GM19035 (cell line): Measurements from ENCODE around the gene NLRP3.

Experiments
- ATAC-seq: cut with Tn5 transposase; IDR thresholded peaks from one replicate; pipeline ENCODE4 v1.9.1; 2021; ENCODE audit not compliant: unreplicated experiment

The NLRP3 gene

DNA sequence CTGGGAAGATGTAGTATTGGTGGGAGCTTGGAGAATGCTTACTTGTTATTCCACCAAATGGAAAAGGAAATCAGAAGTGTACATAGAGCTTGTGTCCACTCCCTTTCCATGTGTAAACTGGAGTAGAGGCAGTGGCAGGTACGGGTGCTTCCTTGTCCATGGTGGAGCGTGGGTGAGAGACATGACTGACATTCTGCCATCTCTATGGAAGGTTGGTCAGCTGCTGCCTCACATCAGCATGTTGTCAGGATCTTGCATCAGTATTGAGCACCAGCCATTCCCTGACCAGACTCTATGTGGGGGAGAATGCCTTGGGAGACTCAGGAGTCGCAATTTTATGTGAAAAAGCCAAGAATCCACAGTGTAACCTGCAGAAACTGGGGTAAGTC lies 19.8 kb downstream of the NLRP3 start:
- ATAC-seq = no peak

DNA sequence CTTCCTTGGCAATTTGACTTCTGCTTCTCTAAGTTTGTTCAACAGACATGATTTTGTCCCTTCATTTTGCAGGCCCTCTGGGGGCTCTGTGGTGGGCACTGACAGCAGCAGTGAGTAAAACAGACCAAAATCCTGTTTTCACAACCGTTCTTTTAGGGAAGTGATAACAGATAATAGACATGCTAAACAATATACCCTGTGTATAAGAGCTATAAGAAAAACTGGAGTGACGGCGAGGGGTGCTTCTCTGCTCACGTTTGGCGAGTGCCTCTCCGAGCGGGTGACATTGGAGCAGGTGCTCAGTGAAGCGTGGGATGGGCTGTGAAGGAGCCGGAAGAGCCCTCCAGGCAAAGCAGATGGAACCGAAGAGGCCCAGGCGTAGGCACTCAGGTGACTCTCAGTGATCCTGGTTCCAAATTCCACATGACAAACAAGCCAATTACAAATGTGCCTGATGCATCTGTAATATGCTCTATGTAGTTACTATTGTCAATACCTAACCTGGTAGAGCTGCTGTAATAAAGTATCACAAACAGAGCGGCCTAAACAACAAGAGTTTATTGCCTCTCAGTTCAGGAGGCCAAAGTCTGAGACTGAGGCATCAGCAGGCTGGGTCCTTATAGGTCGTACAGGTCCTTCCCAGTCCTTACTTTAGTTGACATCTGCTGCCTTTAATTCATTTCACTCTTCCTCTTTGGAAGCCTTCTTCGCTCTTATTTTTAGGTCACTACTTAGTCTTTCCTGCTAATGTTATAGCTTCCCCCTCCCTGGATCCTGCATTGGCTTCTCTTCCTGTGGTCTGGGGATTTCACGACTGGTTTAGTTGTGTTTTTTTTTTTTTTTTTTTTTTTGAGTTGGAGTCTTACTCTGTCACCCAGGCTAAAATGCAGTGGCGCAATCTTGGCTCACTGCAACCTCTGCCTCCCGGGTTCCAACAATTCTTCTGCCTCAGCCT lies 21.9 kb downstream of the NLRP3 start:
- no peak for ATAC-seq

- ATAC-seq = peak; percentile 98
Observed at GRCh38 chr1:247440001-247440620, 24.1 kb downstream of the NLRP3 start.

GRCh38 chr1:247441606-247442005 lies 25.6 kb downstream of the NLRP3 start:
- ATAC-seq = no peak

GRCh38 chr1:247442164-247442563 lies 26.2 kb downstream of the NLRP3 start:
- ATAC-seq = no peak

GRCh38 chr1:247443641-247444040 lies 27.7 kb downstream of the NLRP3 start:
- ATAC-seq = no peak

DNA sequence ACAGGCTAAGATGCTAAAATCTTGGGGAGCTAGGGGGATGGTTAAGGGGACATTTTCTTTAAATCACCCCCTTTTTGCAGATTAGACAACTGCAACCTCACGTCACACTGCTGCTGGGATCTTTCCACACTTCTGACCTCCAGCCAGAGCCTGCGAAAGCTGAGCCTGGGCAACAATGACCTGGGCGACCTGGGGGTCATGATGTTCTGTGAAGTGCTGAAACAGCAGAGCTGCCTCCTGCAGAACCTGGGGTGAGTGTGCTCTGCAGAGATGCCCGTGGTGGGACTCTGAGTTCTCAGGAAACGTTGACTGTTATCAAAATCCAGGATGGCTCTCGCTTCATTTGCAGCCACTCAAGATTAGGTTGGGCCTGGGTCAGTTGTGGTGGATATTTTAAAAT lies 28.6 kb downstream of the NLRP3 start:
- ATAC-seq = no peak

- no peak for ATAC-seq
Observed at GRCh38 chr1:247445526-247446356, 29.8 kb downstream of the NLRP3 start.

DNA sequence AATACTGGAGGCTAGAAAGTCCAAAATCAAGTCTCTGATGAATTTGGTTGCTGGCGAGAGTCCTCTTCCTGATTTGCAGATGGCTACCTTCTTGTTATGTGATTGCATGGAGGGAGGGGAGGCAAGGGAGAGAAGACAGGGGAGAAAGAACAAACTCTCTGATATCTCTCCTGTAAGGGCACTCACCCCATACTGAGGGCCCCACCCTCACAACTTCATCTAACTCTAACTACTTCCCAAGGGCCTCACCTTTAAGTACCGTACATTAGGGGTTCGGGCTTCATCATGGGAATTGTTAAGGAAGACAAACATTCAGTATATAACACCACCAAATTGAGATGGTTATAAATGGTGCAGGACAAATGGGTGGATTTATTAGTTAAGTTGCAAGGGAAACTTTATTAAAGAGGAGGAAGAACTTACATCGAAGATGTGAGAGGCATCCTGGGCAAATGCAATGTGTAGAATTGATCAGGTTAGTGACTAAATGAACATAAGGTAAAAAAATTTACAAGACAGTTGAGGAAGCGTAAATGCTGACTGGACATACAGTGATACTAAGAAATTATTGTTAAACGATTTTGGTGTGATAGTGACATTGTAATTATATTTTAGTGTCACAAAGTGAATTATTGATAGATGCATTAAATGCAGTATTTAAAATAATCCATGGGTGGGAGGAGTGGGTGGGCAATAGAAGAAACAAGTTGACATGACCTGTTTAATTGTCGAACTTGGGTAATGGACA lies 31.4 kb downstream of the NLRP3 start:
- ATAC-seq = no peak

DNA sequence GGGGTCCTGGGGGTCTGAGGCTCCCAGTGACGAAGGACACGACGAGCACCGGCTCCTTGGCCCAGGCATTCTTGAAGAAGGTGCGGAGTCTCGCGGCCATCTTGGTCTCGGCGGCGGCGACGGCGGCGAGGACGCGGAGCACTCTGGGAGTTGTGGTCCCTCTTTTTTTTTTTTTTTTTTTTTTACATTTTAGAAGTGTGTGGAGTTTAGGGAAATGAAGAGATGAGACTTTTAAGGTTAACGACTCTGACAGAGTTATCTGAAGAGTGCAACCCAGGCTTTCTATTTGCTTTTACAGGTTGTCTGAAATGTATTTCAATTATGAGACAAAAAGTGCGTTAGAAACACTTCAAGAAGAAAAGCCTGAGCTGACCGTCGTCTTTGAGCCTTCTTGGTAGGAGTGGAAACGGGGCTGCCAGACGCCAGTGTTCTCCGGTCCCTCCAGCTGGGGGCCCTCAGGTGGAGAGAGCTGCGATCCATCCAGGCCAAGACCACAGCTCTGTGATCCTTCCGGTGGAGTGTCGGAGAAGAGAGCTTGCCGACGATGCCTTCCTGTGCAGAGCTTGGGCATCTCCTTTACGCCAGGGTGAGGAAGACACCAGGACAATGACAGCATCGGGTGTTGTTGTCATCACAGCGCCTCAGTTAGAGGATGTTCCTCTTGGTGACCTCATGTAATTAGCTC lies 32.3 kb downstream of the NLRP3 start:
- ATAC-seq = no peak

DNA sequence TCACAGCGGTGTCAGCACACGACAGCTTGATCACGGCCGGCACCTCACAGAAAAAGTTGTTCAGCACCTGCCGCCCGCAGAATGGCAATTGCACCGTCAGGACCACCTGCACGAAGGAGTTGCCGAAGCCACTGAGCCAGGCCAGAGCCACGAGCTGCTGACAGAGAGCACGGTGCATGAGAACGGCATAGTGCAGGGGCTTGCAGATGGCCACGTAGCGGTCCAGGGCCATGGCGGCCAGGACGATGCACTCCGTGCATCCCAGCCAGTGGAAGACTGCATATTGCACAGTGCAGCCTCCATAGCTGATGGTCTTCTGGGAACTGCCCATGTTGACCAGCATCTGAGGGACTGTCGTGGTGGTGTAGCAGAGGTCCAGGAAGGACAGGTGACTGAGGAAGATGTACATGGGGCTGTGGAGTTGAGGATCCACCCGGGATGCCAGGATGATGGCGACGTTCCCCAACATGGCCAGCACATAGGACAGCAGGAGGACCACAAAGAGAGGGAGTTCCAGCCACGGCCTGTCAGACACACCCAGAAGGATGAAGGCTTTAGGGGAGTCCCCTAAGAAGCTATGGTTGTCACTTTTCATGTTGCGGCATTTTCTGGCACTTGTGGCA lies 35.5 kb downstream of the NLRP3 start:
- ATAC-seq = no peak

DNA sequence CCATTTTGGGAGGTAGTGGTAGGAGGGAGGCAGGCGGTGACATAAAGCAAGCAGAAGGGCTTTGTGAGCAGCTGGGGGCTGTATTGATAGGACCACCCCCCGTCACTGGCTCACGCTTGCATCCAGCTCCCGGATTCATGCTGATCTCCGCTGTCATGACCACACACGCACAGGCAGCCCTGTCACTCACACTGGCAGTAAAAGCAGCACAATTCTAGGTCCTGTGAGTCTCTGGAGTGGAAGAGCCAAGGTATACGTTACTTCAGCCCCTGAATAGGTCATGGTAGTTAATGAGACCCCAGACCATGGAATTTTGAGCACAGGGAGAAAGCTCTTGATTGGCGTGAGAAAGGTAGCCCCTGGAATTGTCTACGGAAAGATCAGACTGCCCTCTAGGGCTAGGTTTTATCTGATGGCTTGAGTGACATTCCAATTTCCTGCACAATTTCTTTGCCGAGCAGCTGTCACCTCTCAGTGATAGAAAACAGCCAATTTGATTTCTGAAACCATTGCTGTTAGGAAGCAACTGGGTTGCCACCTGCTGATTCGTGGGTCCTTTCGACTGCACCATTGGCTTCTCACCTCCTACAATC lies 36.6 kb downstream of the NLRP3 start:
- no peak for ATAC-seq

GRCh38 chr1:247453245-247453644 lies 37.3 kb downstream of the NLRP3 start:
- no peak for ATAC-seq

- ATAC-seq = no peak
Observed at GRCh38 chr1:247453997-247454396, 38.0 kb downstream of the NLRP3 start.

- no peak for ATAC-seq
Observed at GRCh38 chr1:247456021-247456420, 40.0 kb downstream of the NLRP3 start.

GRCh38 chr1:247456914-247457639 lies 41.1 kb downstream of the NLRP3 start:
- no peak for ATAC-seq

DNA sequence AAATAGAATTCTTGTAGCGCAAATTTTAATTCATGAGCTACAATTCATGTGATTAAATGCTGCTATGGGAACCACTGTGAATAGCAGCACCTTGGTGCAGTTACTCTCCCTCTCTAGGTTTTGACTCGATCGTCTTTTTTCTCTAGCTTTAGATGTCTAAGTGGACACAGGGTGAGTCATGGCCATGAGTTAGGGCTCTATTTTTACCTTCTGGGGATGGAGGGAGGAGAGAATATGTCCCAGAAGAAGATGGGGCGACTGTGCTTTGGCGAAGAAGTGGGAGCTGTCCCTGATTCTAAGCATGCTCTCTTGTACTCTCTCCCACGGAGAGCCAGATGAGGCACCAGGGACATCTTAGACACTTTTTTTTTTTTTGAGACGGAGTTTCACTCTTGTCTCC lies 43.5 kb downstream of the NLRP3 start:
- no peak for ATAC-seq

DNA sequence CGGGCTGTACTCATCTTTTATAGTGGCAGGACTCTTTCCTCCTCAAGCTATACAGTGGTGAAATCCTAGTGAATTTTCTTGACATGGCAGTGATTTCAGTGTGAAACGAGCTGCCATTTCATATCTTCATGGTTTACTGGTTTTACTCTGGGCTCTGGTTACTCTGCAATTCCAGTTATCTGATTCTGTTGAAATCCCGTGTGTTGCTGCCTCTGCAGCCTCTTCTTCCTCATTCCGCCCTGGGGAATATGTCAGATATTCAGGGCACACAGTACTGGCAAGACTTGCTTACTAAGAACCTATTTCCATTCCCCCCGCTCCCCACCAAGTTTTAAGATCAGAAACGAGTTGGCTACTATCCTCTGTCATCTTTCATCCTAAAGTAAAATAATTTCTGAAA lies 49.8 kb downstream of the NLRP3 start:
- ATAC-seq = no peak

- no peak for ATAC-seq
Observed at GRCh38 chr1:247467129-247467528, 51.2 kb downstream of the NLRP3 start.
